Thymus (tissue), 2 donors: ENCODE results near the gene IFIT2. TPM values are rescaled to one million over a fixed set of nuclear protein-coding genes. Genes with fewer than 3 reads are reported as not detected.

ENCODE experiments used
- polyA plus RNA-seq: library from polyadenylated mRNA; stranded (reverse); fragments of 200-250 nt; gene quantifications from one replicate; pipeline ENCODE4 v1.2.3, GENCODE V29; 2013
- total RNA-seq: library from RNA; stranded (reverse); fragments of 120-200 nt; gene quantifications from one replicate; pipeline ENCODE4 v1.2.4, GENCODE V29; 2013
- donor health status: healthy.

IFIT2 gene
- total and polyA plus RNA-seq, 2 donors, result 8.7 to 16.0 TPM

Other genes starting within 250 kb of the IFIT2 start
- gene CH25H, start 94.7 kb upstream of the IFIT2 start, total RNA-seq, result 8.5 TPM
- 23.8 TPM for gene CH25H, start 94.7 kb upstream of the IFIT2 start, polyA plus RNA-seq
- 45.9 TPM for gene LIPA, start 50.3 kb upstream of the IFIT2 start, total RNA-seq
- 62.3 TPM for gene LIPA, start 50.3 kb upstream of the IFIT2 start, polyA plus RNA-seq
- gene IFIT3, start 26.0 kb downstream of the IFIT2 start, total RNA-seq, result 33.4 TPM
- gene IFIT3, start 26.0 kb downstream of the IFIT2 start, polyA plus RNA-seq, result 31.5 TPM
- gene IFIT1B, start 76.0 kb downstream of the IFIT2 start, total RNA-seq, result 0.38 TPM
- 0.07 TPM for gene IFIT1B, start 76.0 kb downstream of the IFIT2 start, polyA plus RNA-seq
- gene IFIT1, start 90.6 kb downstream of the IFIT2 start, total RNA-seq, result 48.4 TPM
- gene IFIT1, start 90.6 kb downstream of the IFIT2 start, polyA plus RNA-seq, result 43.4 TPM
- 17.6 TPM for gene IFIT5, start 112.5 kb downstream of the IFIT2 start, total RNA-seq
- gene IFIT5, start 112.5 kb downstream of the IFIT2 start, polyA plus RNA-seq, result 17.4 TPM
- gene SLC16A12, start 233.5 kb downstream of the IFIT2 start, total RNA-seq, result 0.24 TPM
- gene SLC16A12, start 233.5 kb downstream of the IFIT2 start, polyA plus RNA-seq, result 1.5 TPM